KOPT-K1 (cell line): ENCODE measurements around the gene PCDHGA8.
"Not testable (repeated sequence)": the region's sequence is repeated elsewhere in the genome, so short reads cannot be mapped to it uniquely, and the experiment has no call there.

Source experiments
- H3K27ac ChIP-seq: fragments of 200-600 bp; sonication (generic); 2 replicates; pipeline ENCODE4 v1.5.1; 2016; ENCODE audit warnings: antibody characterized with exemption, mild to moderate bottlenecking, low read depth, low read length; ENCODE audit not compliant: poor library complexity, severe bottlenecking
- H3K36me3 ChIP-seq: fragments of 200-600 bp; sonication (generic); 2 replicates; pipeline ENCODE4 v1.5.1; 2017; ENCODE audit warnings: antibody characterized with exemption, mild to moderate bottlenecking, low read length, moderate library complexity; ENCODE audit not compliant: insufficient read depth
- H3K9me3 ChIP-seq: fragments of 200-600 bp; sonication (generic); 2 replicates; pipeline ENCODE4 v1.5.1; 2017; ENCODE audit warnings: antibody characterized with exemption, low read length, mild to moderate bottlenecking; ENCODE audit not compliant: insufficient read depth, poor library complexity, severe bottlenecking

Gene PCDHGA8

DNA sequence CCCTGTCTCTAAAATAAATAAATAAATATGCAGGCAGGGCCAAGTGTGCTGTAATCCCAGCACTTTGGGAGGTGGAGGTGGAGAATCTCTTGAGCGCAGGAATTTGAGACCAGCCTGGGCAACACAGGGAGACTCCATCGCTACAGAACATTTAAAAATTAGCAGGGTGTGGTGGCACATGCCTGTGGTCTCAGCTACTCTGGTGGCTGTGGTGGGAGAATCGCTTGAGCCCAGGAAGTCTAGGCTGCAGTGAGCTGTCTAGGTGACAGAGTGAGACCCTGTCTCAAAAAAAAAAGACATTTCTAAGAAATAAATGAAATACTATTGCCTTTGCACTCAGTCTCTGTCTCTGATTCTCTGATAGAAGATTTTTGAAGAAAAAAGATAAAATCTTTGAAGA lies 19.1 kb downstream of the PCDHGA8 start:
- H3K36me3 ChIP-seq: no peaks in the 10 kb centered on the region
- no peak overlapping the region for H3K27ac ChIP-seq
- H3K9me3 ChIP-seq: no peaks in the 10 kb centered on the region

DNA sequence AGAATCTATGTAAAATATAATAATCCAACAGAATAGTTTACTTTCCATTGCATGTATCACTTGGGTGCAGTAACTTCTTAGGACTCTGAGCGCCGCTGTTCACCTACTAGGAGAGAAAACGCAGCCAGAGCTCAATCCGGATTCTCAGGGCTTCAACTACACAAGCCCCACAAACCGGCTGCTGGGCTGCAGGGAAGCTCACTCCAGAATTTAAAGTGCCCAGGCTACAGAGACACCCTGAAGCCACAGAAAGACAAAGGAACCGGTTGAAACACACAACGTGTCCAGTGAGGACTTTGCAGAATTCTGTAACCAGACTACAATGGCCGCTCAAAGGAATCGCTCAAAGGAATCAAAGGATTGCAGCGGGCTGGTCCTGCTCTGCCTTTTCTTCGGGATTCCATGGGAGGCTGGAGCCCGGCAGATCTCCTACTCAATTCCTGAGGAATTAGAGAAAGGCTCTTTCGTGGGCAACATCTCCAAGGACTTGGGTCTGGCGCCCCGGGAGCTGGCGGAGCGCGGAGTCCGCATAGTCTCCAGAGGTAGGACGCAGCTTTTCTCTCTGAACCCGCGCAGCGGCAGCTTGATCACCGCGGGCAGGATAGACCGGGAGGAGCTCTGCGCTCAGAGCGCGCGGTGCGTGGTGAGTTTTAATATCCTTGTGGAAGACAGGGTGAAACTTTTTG lies 20.6 kb downstream of the PCDHGA8 start, which contains the start of gene PCDHGA10:
Gene PCDHGA10 (plus strand): TSS at position 134 of the 686 bp plus-strand sequence. CDS start 189 bp downstream, at position 323.
- Histone ChIP-seq H3K36me3 (no peaks in the 10 kb centered on the region), H3K27ac (no peak within 1 kb of the TSS), H3K9me3 (no peaks in the 10 kb centered on the region)

DNA sequence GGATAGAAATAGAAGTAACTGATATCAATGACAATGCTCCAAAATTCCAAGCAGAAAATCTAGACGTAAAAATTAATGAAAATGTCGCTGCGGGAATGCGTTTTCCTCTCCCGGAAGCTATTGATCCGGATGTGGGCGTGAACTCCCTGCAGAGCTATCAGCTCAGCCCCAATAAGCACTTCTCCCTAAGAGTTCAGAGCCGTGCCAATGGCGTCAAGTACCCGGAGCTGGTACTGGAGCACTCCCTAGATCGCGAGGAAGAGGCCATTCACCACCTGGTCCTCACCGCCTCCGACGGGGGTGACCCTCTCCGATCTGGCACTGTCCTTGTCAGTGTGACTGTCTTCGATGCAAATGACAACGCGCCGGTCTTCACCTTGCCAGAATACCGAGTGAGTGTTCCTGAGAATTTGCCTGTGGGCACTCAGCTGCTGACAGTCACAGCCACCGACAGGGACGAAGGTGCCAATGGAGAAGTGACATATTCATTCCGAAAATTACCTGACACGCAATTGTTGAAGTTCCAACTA lies 21.2 kb downstream of the PCDHGA8 start:
- Histone ChIP-seq H3K27ac (no peak overlapping the region), H3K9me3 (no peaks in the 10 kb centered on the region)

DNA sequence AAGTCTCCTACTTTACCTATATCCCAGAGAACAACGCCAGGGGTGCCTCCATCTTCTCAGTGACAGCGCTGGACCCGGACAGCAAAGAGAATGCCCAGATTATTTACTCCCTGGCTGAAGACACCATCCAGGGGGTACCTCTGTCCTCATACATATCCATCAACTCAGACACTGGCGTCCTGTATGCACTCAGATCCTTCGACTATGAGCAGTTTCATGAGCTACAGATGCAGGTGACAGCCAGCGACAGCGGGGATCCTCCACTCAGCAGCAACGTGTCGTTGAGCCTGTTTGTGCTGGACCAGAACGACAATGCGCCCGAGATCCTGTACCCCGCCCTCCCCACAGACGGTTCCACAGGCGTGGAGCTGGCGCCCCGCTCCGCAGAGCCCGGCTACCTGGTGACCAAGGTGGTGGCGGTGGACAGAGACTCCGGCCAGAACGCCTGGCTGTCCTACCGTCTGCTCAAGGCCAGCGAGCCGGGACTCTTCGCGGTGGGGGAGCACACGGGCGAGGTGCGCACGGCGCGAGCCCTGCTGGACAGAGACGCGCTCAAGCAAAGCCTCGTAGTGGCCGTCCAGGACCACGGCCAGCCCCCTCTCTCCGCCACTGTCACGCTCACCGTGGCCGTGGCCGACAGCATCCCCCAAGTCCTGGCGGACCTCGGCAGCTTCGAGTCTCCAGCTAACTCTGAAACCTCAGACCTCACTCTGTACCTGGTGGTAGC lies 22.3 kb downstream of the PCDHGA8 start:
- not testable (repeated sequence) for H3K27ac ChIP-seq, H3K36me3 ChIP-seq, H3K9me3 ChIP-seq

More for the DNA sequence above, 21.2 kb downstream of the PCDHGA8 start:
- no peaks in the 10 kb centered on the region for H3K36me3 ChIP-seq

DNA sequence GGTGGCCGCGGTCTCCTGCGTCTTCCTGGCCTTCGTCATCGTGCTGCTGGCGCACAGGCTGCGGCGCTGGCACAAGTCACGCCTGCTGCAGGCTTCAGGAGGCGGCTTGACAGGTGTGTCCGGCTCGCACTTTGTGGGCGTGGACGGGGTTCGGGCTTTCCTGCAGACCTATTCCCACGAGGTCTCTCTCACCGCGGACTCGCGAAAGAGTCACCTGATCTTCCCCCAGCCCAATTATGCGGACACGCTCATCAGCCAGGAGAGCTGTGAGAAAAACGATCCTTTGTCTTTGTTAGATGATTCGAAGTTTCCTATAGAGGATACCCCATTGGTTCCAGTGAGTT lies 22.8 kb downstream of the PCDHGA8 start:
- H3K9me3 ChIP-seq: peaks cover 11% of the 10 kb centered on the region

DNA sequence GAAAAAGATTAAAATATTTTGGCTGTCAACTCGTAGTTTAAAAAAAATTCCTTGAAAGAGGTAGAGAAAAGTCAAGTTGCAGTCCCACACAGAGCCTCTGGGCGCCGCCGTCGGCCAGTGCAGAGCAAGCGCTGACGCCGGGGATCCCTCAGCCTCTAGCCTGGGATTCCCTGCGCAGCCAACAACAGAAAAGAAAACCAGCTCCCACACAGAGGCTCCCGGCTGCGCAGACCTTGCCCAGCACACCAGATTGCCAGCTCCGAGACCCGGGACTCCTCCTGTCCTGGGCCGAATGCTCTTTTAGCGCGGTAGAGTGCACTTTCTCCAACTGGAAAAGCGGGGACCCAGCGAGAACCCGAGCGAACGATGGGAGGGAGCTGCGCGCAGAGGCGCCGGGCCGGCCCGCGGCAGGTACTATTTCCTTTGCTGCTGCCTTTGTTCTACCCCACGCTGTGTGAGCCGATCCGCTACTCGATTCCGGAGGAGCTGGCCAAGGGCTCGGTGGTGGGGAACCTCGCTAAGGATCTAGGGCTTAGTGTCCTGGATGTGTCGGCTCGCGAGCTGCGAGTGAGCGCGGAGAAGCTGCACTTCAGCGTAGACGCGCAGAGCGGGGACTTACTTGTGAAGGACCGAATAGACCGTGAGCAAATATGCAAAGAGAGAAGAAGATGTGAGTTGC lies 25.2 kb downstream of the PCDHGA8 start, which contains the start of gene PCDHGB7:
Gene PCDHGB7 (plus strand): TSS at position 184 of the 679 bp plus-strand sequence. CDS start 183 bp downstream, at position 367.
- H3K9me3 ChIP-seq: peaks cover 15% of the 10 kb centered on the region
- H3K27ac ChIP-seq, H3K36me3 ChIP-seq: not testable (repeated sequence)

More for the DNA sequence above, 22.8 kb downstream of the PCDHGA8 start:
- H3K36me3 ChIP-seq, H3K27ac ChIP-seq: not testable (repeated sequence)

DNA sequence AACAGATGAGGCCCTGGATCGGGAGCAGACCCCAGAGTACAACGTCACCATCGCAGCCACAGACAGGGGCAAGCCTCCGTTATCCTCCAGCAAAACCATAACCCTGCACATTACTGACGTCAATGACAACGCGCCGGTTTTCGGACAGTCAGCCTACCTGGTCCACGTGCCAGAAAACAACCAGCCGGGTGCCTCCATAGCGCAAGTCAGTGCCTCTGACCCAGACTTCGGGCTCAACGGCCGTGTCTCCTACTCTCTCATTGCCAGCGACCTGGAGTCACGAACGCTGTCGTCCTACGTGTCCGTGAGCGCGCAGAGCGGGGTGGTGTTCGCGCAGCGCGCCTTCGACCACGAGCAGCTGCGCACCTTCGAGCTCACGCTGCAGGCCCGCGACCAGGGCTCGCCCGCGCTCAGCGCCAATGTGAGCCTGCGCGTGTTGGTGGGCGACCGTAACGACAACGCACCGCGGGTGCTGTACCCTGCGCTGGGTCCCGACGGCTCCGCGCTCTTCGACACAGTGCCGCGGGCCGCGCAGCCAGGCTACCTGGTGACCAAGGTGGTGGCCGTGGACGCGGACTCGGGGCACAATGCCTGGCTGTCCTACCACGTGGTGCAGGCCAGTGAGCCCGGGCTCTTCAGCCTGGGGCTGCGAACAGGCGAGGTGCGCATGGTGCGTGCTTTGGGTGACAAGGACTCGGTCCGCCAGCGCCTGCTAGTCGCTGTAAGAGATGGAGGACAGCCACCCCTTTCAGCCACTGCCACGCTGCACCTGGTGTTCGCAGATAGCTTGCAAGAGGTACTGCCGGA lies 26.8 kb downstream of the PCDHGA8 start:
- H3K9me3 ChIP-seq: peaks cover 20% of the 10 kb centered on the region
- H3K36me3 ChIP-seq: no peaks in the 10 kb centered on the region
- H3K27ac ChIP-seq: no peak overlapping the region

DNA sequence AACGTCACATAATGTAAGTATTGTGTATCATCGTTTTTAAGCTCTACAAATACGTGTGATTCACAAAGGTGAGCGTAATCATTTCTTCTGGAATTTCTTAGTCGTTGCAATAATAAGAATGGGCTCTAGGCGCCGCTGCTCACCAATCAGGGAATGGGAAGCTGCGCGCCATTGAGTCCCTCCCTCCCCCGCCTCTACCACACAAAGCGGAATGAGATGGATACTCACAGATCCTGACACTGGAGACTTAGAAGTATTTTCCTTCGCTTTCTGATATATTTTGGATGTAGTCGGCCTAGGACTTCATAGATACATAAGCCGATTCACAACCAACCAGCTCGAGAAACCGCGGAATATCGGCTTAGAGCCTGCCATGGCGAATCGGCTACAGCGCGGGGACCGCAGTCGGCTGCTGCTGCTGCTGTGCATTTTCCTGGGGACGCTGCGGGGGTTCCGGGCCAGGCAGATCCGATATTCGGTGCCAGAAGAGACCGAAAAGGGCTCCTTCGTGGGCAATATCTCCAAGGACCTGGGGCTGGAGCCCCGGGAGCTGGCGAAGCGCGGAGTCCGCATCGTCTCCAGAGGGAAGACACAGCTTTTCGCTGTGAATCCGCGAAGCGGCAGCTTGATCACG lies 28.5 kb downstream of the PCDHGA8 start, which contains the start of gene PCDHGA11:
Gene PCDHGA11 (plus strand): TSS at position 197 of the 634 bp plus-strand sequence. CDS start 177 bp downstream, at position 374.
- H3K36me3 ChIP-seq: no peaks in the 10 kb centered on the region
- H3K27ac ChIP-seq: no peak within 1 kb of the TSS
- H3K9me3 ChIP-seq: peaks cover 22% of the 10 kb centered on the region

DNA sequence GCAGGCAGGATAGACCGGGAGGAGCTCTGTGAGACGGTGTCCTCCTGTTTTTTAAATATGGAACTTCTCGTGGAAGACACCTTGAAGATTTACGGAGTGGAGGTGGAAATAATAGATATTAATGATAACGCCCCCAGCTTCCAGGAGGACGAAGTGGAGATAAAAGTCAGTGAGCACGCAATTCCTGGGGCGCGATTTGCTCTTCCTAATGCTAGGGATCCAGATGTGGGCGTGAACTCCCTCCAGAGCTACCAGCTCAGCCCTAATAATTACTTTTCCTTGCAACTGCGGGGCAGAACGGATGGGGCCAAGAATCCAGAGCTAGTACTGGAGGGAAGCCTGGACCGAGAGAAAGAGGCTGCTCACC lies 29.0 kb downstream of the PCDHGA8 start:
- H3K36me3 ChIP-seq: no peaks in the 10 kb centered on the region
- H3K9me3 ChIP-seq: peaks cover 24% of the 10 kb centered on the region
- H3K27ac ChIP-seq: no peak overlapping the region

DNA sequence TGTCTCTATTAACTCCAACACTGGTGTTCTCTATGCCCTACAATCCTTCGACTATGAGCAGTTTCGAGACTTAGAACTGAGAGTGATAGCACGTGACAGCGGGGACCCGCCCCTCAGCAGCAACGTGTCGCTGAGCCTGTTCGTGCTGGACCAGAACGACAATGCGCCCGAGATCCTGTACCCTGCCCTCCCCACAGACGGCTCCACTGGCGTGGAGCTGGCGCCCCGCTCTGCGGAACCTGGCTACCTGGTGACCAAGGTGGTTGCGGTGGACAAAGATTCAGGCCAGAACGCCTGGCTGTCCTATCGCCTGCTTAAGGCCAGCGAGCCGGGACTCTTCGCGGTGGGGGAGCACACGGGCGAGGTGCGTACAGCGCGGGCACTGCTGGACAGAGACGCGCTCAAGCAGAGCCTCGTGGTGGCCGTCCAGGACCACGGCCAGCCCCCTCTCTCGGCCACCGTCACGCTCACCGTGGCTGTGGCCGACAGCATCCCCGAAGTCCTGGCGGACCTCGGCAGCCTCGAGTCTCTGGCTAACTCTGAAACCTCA lies 30.4 kb downstream of the PCDHGA8 start:
- Histone ChIP-seq H3K27ac (no peak overlapping the region), H3K36me3 (no peaks in the 10 kb centered on the region), H3K9me3 (peaks cover 30% of the 10 kb centered on the region)

DNA sequence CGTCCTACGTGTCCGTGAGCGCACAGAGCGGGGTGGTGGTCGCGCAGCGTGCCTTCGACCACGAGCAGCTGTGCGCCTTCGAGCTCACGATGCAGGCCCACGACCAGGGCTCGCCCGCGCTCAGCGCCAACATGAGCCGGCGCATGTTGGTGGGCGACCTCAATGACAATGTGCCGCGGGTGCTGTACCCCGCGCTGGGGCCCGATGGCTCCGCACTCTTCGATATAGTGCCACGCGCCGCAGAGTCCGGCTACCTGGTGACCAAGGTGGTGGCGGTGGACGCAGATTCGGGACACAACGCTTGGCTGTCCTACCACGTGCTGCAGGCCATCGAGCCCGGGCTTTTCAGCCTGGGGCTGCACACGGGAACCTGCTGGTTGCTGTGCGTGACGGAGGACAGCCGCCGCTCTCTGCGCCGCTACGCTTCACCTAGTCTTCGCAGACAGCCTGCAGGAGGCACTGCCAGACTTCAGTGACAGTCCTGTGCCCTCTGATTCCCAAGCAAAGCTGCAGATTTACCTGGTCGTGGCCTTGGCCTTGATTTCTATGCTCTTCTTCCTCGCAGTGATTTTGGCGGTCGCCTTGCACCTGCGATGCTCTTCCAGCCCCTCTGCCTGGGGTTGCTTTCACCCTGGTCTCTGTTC lies 35.5 kb downstream of the PCDHGA8 start:
- Histone ChIP-seq H3K36me3 (no peaks in the 10 kb centered on the region), H3K9me3 (peaks cover 40% of the 10 kb centered on the region), H3K27ac (no peak overlapping the region)

DNA sequence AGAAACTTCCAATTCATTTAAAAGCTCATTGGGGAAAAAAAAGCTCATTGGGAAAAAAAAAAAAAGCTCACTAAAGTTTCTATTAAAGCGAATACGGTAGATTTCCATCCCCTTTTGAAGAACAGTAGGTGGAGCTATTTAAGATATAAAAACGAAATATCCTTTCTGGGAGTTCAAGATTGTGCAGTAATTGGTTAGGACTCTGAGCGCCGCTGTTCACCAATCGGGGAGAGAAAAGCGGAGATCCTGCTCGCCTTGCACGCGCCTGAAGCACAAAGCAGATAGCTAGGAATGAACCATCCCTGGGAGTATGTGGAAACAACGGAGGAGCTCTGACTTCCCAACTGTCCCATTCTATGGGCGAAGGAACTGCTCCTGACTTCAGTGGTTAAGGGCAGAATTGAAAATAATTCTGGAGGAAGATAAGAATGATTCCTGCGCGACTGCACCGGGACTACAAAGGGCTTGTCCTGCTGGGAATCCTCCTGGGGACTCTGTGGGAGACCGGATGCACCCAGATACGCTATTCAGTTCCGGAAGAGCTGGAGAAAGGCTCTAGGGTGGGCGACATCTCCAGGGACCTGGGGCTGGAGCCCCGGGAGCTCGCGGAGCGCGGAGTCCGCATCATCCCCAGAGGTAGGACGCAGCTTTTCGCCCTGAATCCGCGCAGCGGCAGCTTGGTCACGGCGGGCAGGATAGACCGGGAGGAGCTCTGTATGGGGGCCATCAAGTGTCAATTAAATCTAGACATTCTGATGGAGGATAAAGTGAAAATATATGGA lies 38.1 kb downstream of the PCDHGA8 start, which contains the start of gene PCDHGA12:
Gene PCDHGA12 (plus strand): TSS at position 176 of the 782 bp plus-strand sequence. CDS start 253 bp downstream, at position 429.
- Histone ChIP-seq H3K27ac (no peak within 1 kb of the TSS), H3K36me3 (no peaks in the 10 kb centered on the region), H3K9me3 (peaks cover 38% of the 10 kb centered on the region)

DNA sequence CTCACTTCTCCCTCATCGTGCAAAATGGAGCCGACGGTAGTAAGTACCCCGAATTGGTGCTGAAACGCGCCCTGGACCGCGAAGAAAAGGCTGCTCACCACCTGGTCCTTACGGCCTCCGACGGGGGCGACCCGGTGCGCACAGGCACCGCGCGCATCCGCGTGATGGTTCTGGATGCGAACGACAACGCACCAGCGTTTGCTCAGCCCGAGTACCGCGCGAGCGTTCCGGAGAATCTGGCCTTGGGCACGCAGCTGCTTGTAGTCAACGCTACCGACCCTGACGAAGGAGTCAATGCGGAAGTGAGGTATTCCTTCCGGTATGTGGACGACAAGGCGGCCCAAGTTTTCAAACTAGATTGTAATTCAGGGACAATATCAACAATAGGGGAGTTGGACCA lies 38.9 kb downstream of the PCDHGA8 start:
- Histone ChIP-seq H3K9me3 (peaks cover 33% of the 10 kb centered on the region), H3K27ac (no peak overlapping the region), H3K36me3 (no peaks in the 10 kb centered on the region)
